ENCODE data around the gene SETDB1.

SETDB1 gene

GRCh38 chr1:150974580-150975478 lies 48.7 kb downstream of the SETDB1 start, which contains the start of gene CERS2:
TSS of gene CERS2 (minus strand) at chr1:150974835. CDS start at chr1:150969090, 5,745 bp downstream.
- TF ChIP-seq CTCF (IDR thresholded peaks at IDR 0.05): no peak

GRCh38 chr1:150976401-150976821 lies 50.2 kb downstream of the SETDB1 start:
- no peak for TF ChIP-seq CTCF (IDR thresholded peaks at IDR 0.05)

GRCh38 chr1:150976879-150977694 lies 50.9 kb downstream of the SETDB1 start:
- TF ChIP-seq CTCF (IDR thresholded peaks at IDR 0.05): no peak

GRCh38 chr1:150979092-150980056 lies 53.2 kb downstream of the SETDB1 start:
- peak; percentile 100 for TF ChIP-seq CTCF (IDR thresholded peaks at IDR 0.05)

- TF ChIP-seq CTCF (IDR thresholded peaks at IDR 0.05): no peak
Measured at GRCh38 chr1:150981177-150981804, 55.1 kb downstream of the SETDB1 start.

GRCh38 chr1:150981805-150982712 lies 55.9 kb downstream of the SETDB1 start, which contains the start of gene ANXA9:
TSS of gene ANXA9 (plus strand) at chr1:150982292. CDS start at chr1:150983106, 814 bp downstream.
- no peak for TF ChIP-seq CTCF (IDR thresholded peaks at IDR 0.05)

Measured in LNCAP (cell line).